GM21619 (cell line): ENCODE results near the gene NACC2.
"Not testable (repeated sequence)": the region's sequence is repeated elsewhere in the genome, so short reads cannot be mapped to it uniquely, and the experiment has no call there.

Experiments used
- ATAC-seq: cut with Tn5 transposase; IDR thresholded peaks from one replicate; pipeline ENCODE4 v1.9.1; 2021; ENCODE audit not compliant: unreplicated experiment

The NACC2 gene

GRCh38 chr9:135983208-135984071, 111.6 kb downstream of the NACC2 start:
- ATAC-seq, result no peak

- ATAC-seq, result no peak
Measured at GRCh38 chr9:135982499-135983207, 112.4 kb downstream of the NACC2 start.

- ATAC-seq, result no peak
Measured at GRCh38 chr9:135980926-135981630, 114.0 kb downstream of the NACC2 start.

- ATAC-seq, result no peak
Measured at GRCh38 chr9:135979547-135980166, 115.4 kb downstream of the NACC2 start.

GRCh38 chr9:135978642-135979546, 116.2 kb downstream of the NACC2 start:
- no peak for ATAC-seq

- no peak for ATAC-seq
Measured at GRCh38 chr9:135976944-135977343, 118.1 kb downstream of the NACC2 start.

- no peak for ATAC-seq
Measured at GRCh38 chr9:135976531-135976930, 118.6 kb downstream of the NACC2 start.

GRCh38 chr9:135975834-135976233, 119.3 kb downstream of the NACC2 start:
- ATAC-seq, result no peak

- no peak for ATAC-seq
Measured at GRCh38 chr9:135974220-135974573, 120.9 kb downstream of the NACC2 start.

- no peak for ATAC-seq
Measured at GRCh38 chr9:135973277-135974219, 121.5 kb downstream of the NACC2 start.

- no peak for ATAC-seq
Measured at GRCh38 chr9:135971892-135972291, 123.2 kb downstream of the NACC2 start.

GRCh38 chr9:135971111-135971766, 123.8 kb downstream of the NACC2 start:
- no peak for ATAC-seq

- no peak for ATAC-seq
Measured at GRCh38 chr9:135970128-135970815, 124.8 kb downstream of the NACC2 start.

GRCh38 chr9:135969064-135969683, 125.9 kb downstream of the NACC2 start:
- ATAC-seq, result no peak

GRCh38 chr9:135968601-135969000, 126.5 kb downstream of the NACC2 start:
- no peak for ATAC-seq

- ATAC-seq, result no peak
Measured at GRCh38 chr9:135968083-135968476, 127.0 kb downstream of the NACC2 start.

GRCh38 chr9:135966916-135967260, 128.2 kb downstream of the NACC2 start:
- not testable (repeated sequence) for ATAC-seq
